NCI-H187 (cell line): ENCODE results near the gene PIP4K2B.
"Not testable (repeated sequence)": the region's sequence is repeated elsewhere in the genome, so short reads cannot be mapped to it uniquely, and the experiment has no call there.

Experiments used
- DNase-seq, 2 experiments: peaks; one replicate each; lab custom pipeline; 2025; lab: John Stamatoyannopoulos, UW

PIP4K2B gene

GRCh38 chr17:38799501-38800236 is at the start of gene PIP4K2B:
TSS of gene PIP4K2B (minus strand) at chr17:38799556. CDS start at chr17:38799424, 132 bp downstream.
- peak; percentile 89 to 98 for DNase-seq

GRCh38 chr17:38848557-38848891 is 49.2 kb upstream of the PIP4K2B start:
- no peak for DNase-seq

GRCh38 chr17:38844261-38844757 is 45.0 kb upstream of the PIP4K2B start:
- no peak for DNase-seq

- no peak for DNase-seq
Observed at GRCh38 chr17:38825762-38826247, 26.4 kb upstream of the PIP4K2B start.

GRCh38 chr17:38824899-38825761 is 25.8 kb upstream of the PIP4K2B start, which contains the start of gene CWC25:
TSS of gene CWC25 (minus strand) at chr17:38825321. CDS start at chr17:38825183, 138 bp downstream.
- peak; percentile 68 to 95 for DNase-seq

- no peak for DNase-seq
Observed at GRCh38 chr17:38815576-38816193, 16.3 kb upstream of the PIP4K2B start.

- DNase-seq = no peak
Observed at GRCh38 chr17:38809828-38810227, 10.5 kb upstream of the PIP4K2B start.

GRCh38 chr17:38800237-38800760 is 943 bp upstream of the PIP4K2B start:
- no peak for DNase-seq

GRCh38 chr17:38798614-38799500 is 499 bp downstream of the PIP4K2B start:
- DNase-seq = no peak

GRCh38 chr17:38797828-38798227 is 1.5 kb downstream of the PIP4K2B start:
- no peak for DNase-seq

- no peak for DNase-seq
Observed at GRCh38 chr17:38797158-38797490, 2.2 kb downstream of the PIP4K2B start.

- no peak for DNase-seq
Observed at GRCh38 chr17:38796451-38797157, 2.8 kb downstream of the PIP4K2B start.

GRCh38 chr17:38794221-38794620 is 5.1 kb downstream of the PIP4K2B start:
- no peak for DNase-seq

- no peak for DNase-seq
Observed at GRCh38 chr17:38791162-38791561, 8.2 kb downstream of the PIP4K2B start.

GRCh38 chr17:38790148-38790707 is 9.1 kb downstream of the PIP4K2B start:
- DNase-seq = not testable (repeated sequence)

- DNase-seq = no peak
Observed at GRCh38 chr17:38789185-38789584, 10.2 kb downstream of the PIP4K2B start.

GRCh38 chr17:38787999-38788398 is 11.4 kb downstream of the PIP4K2B start:
- not testable (repeated sequence) for DNase-seq

GRCh38 chr17:38786372-38786771 is 13.0 kb downstream of the PIP4K2B start:
- DNase-seq = no peak

GRCh38 chr17:38783227-38783626 is 16.1 kb downstream of the PIP4K2B start:
- no peak for DNase-seq
